GM12878 (cell line): Measurements from ENCODE around the gene PFKP. TPM values are rescaled to one million over a fixed set of nuclear protein-coding genes. Genes with fewer than 3 reads are reported as not detected.

Experiments used
- ATAC-seq: fragments of 200-7000 bp; cut with Tn5 transposase; 3 replicates; pipeline ENCODE4 v1.9.1; 2020; ENCODE audit warnings: mild to moderate bottlenecking, moderate library complexity
- BruUV-seq: library from RNA; stranded (reverse); fragments of 400-500 nt; replicated peaks from 2 replicates; lab custom pipeline; 2021; lab: Mats Ljungman, UMichigan
- CTCF ChIA-PET: fragments of 300-600 bp; sonication (Branson Sonifier 250); formaldehyde crosslinking; extraction: SDS; loops from one replicate; lab custom pipeline; 2021; ENCODE audit warnings: inconsistent platforms; lab: Yijun Ruan, JAX
- POLR2A ChIA-PET: fragments of 350-600 bp; formaldehyde crosslinking; extraction: SDS; loops from one replicate; lab custom pipeline; 2021; ENCODE audit warnings: inconsistent platforms; lab: Charles Lee
- RAD21 ChIA-PET: fragments of 300-600 bp; sonication (Branson Sonifier 250); formaldehyde crosslinking; loops from one replicate; lab custom pipeline; 2023; ENCODE audit warnings: antibody characterized with exemption; ENCODE audit not compliant: unreplicated experiment; lab: Charles Lee
- SMC1A ChIA-PET: fragments of 300-600 bp; sonication (Branson Sonifier 250); formaldehyde crosslinking; loops from one replicate; lab custom pipeline; 2023; ENCODE audit not compliant: unreplicated experiment, uncharacterized antibody; lab: Charles Lee
- DNase-seq: peaks from one replicate; pipeline ENCODE4 v3.0.0-alpha.2; 2011; ENCODE audit warnings: low read depth, low spot score
- FAIRE-seq: peaks from 3 replicates; lab custom pipeline; 2011; peaks lifted over from hg19 to GRCh38; lab: Jason Lieb, UNC
- H2AFZ ChIP-seq: 2 replicates; pipeline ENCODE4 v1.6.0; 2011; ENCODE audit warnings: low read depth, low read length, control low read depth; ENCODE audit not compliant: control insufficient read depth
- H3K27ac ChIP-seq: 2 replicates; pipeline ENCODE4 v1.5.1; 2011; ENCODE audit warnings: control low read depth; ENCODE audit not compliant: control insufficient read depth, insufficient read depth
- H3K27me3 ChIP-seq, 2 experiments: replicated peaks in 1 of 2; 2 replicates each; pipeline versions ENCODE4 v1.6.0 to v1.6.1; 2011; ENCODE audit warnings: low read length in 1 of 2; ENCODE audit not compliant: control insufficient read depth in 2 of 2, insufficient read depth in 2 of 2
- H3K36me3 ChIP-seq, 2 experiments: 2 replicates each; pipeline ENCODE4 v1.5.1; 2011; ENCODE audit warnings: low read length in 1 of 2; ENCODE audit not compliant: control insufficient read depth in 2 of 2, insufficient read depth in 2 of 2
- H3K4me1 ChIP-seq: 2 replicates; pipeline ENCODE4 v1.6.1; 2011; ENCODE audit warnings: mild to moderate bottlenecking, low read length, moderate library complexity, mixed read lengths; ENCODE audit not compliant: control insufficient read depth, insufficient read depth
- H3K4me2 ChIP-seq: 2 replicates; pipeline ENCODE4 v1.6.0; 2011; ENCODE audit warnings: control low read depth; ENCODE audit not compliant: control insufficient read depth, insufficient read depth
- H3K4me3 ChIP-seq: fragments of 200-600 bp; sonication (generic); 2 replicates; pipeline ENCODE4 v1.5.1; 2016
- H3K79me2 ChIP-seq: 2 replicates; pipeline ENCODE4 v1.6.0; 2011; ENCODE audit warnings: low read length; ENCODE audit not compliant: control insufficient read depth, insufficient read depth
- H3K9ac ChIP-seq: 2 replicates; pipeline ENCODE4 v1.8.0; 2011; ENCODE audit warnings: low read length, control low read depth, mixed read lengths; ENCODE audit not compliant: control insufficient read depth, insufficient read depth
- H3K9me3 ChIP-seq: replicated peaks from 3 replicates; pipeline ENCODE4 v1.5.1; 2011; ENCODE audit warnings: mild to moderate bottlenecking, low read length; ENCODE audit not compliant: control insufficient read depth, insufficient read depth
- H4K20me1 ChIP-seq: 2 replicates; pipeline ENCODE4 v1.6.0; 2011; ENCODE audit not compliant: control insufficient read depth, insufficient read depth
- CREB1 ChIP-seq: IDR thresholded peaks from 2 replicates; pipeline ENCODE4 v1.6.1; 2012; ENCODE audit warnings: low read depth, mild to moderate bottlenecking, inconsistent platforms
- JUND ChIP-seq: IDR thresholded peaks from 2 replicates; pipeline ENCODE4 v1.6.1; 2012; ENCODE audit warnings: low read depth, mild to moderate bottlenecking, low read length, improper control_type of control experiment, moderate library complexity
- NFIC ChIP-seq: IDR thresholded peaks from 2 replicates; pipeline ENCODE4 v1.6.1; 2012; ENCODE audit warnings: low read depth, mild to moderate bottlenecking, inconsistent platforms, low read length, moderate library complexity
- NRF1 ChIP-seq: conservative IDR thresholded peaks from 2 replicates; pipeline ENCODE4 v1.6.1; 2011; ENCODE audit warnings: mild to moderate bottlenecking, low read depth, low read length, improper control_type of control experiment
- SIX5 ChIP-seq: IDR thresholded peaks from 2 replicates; pipeline ENCODE4 v1.6.1; 2011; ENCODE audit warnings: mild to moderate bottlenecking, low read depth, low read length, moderate library complexity; ENCODE audit not compliant: severe bottlenecking
- STAT3 ChIP-seq: IDR thresholded peaks from 2 replicates; pipeline ENCODE4 v1.6.1; 2011; ENCODE audit warnings: low read depth, low read length, improper control_type of control experiment
- ZNF384 ChIP-seq: IDR thresholded peaks from 2 replicates; pipeline ENCODE4 v1.6.1; 2012; ENCODE audit warnings: low read depth, mild to moderate bottlenecking, low read length, improper control_type of control experiment, borderline replicate concordance
- whole genome bisulfite sequencing: methylation state at CpG from one replicate; pipeline ENCODE4 v1.1.6; 2016; ENCODE audit warnings: low lambda C conversion rate; ENCODE audit not compliant: insufficient replicate concordance, insufficient coverage; ENCODE audit errors: missing lambda C conversion rate; 5-methylcytosine and 5-hydroxymethylcytosine counted together
- in situ Hi-C: fragments of 300-500 bp; cut with MboI; formaldehyde crosslinking; loops from 9 replicates; pipeline ENCODE4 v1.14.3; 2018; ENCODE audit warnings: mixed read lengths
- intact Hi-C: fragments of 100-400 bp; cut with micrococcal nuclease; formaldehyde crosslinking; loops from one replicate; pipeline ENCODE4 v1.14.2; 2022; ENCODE audit not compliant: unreplicated experiment
- polyA plus RNA-seq, 11 experiments: library from polyadenylated mRNA; depleted of rRNA in 4 of 11; unstranded in 6 of 11; stranded (reverse) in 5 of 11; fragments of >200 nt; fragmentation: Nextera tagmentation in 4 of 11; fragmentation: Illumina TruSeq in 1 of 11; extraction: Ambion mirVana in 4 of 11; extraction: Trizol in 1 of 11; gene quantifications; 1 replicate in 1 of 11; 2 replicates in 10 of 11; pipeline versions ENCODE4 v1.2.1 to v1.2.3, GENCODE V29; 2011 to 2016; ENCODE audit warnings: inconsistent platforms in 2 of 11, missing spikeins in 2 of 11, low read depth in 1 of 11
- total RNA-seq, 4 experiments: library from RNA; depleted of rRNA in 3 of 4; stranded (reverse); fragments of >200 nt in 3 of 4; fragmentation: Illumina TruSeq in 1 of 4; extraction: Trizol in 1 of 4; gene quantifications; 2 replicates each; pipeline versions ENCODE4 v1.2.1 to v1.2.3, GENCODE V29; 2013 to 2021
- TF ChIP-seq, protein P1 (sequence below): fragments of 150-350 bp; IDR thresholded peaks from 2 replicates; pipeline ENCODE4 v1.6.1; 2016; ENCODE audit warnings: low read depth, low read length
- TF ChIP-seq, protein P2 (sequence below): fragments of 450-650 bp; IDR thresholded peaks from 2 replicates; pipeline ENCODE4 v1.6.1; 2016; ENCODE audit warnings: mild to moderate bottlenecking, moderate library complexity, borderline replicate concordance

Gene PFKP
- total and polyA plus RNA-seq, 10 of the 15 experiments (the other 5 are each of a cell fraction or from before 2014, with no cell fraction given), result 27.0 to 145 (median 95.7) TPM

- CTCF ChIA-PET, result no interaction called here
- Histone ChIP-seq H3K4me3 (no peak overlapping the region), H3K4me2 (no peak overlapping the region), H3K36me3 (peaks cover 44 to 49% of the 10 kb centered on the region in 2 experiments), H2AFZ (no peak overlapping the region), H3K9ac (no peak overlapping the region), H4K20me1 (no peaks in the 10 kb centered on the region), H3K79me2 (no peaks in the 10 kb centered on the region), H3K27ac (no peak overlapping the region), H3K27me3 (no peaks in the 10 kb centered on the region), H3K4me1 (no peaks in the 10 kb centered on the region), H3K9me3 (no peaks in the 10 kb centered on the region)
- intact Hi-C loops (no loop called here), in situ Hi-C loops (no loop called here)
- DNase-seq (no peak), ATAC-seq (no peak), FAIRE-seq (no peak)
- POLR2A ChIA-PET, result no interaction called here
- WGBS, result over 99% methylated on average over 21 of the region's 21 CpGs
- BruUV-seq, result no TSS peak
- no peak for TF ChIP-seq CREB1
- TF ChIP-seq STAT3, result no peak
- SMC1A ChIA-PET, result no interaction called here
- RAD21 ChIA-PET, result no interaction called here
Observed at GRCh38 chr10:3109196-3109595, 41.8 kb downstream of the PFKP start.

GRCh38 chr10:3109633-3110032 lies 42.3 kb downstream of the PFKP start:
- in situ Hi-C loops, result no loop called here
- H3K36me3 ChIP-seq, result peaks cover 43 to 45% of the 10 kb centered on the region in 2 experiments
- CTCF ChIA-PET, result no interaction called here
- POLR2A ChIA-PET, result no interaction called here
- BruUV-seq, result no TSS peak
- ATAC-seq (no peak), DNase-seq (no peak), FAIRE-seq (no peak)
- WGBS, result 95% methylated on average over 12 of the region's 12 CpGs
- H4K20me1 ChIP-seq, result no peaks in the 10 kb centered on the region
- intact Hi-C loops, result no loop called here
- no peaks in the 10 kb centered on the region for H3K79me2 ChIP-seq
- SMC1A ChIA-PET, result no interaction called here
- H3K4me3 ChIP-seq, result no peak overlapping the region
- RAD21 ChIA-PET, result no interaction called here
- H3K4me1 ChIP-seq, result no peaks in the 10 kb centered on the region
- H3K4me2 ChIP-seq, result no peak overlapping the region
- no peak overlapping the region for H3K27ac ChIP-seq
- H3K9ac ChIP-seq, result no peak overlapping the region
- H2AFZ ChIP-seq, result no peak overlapping the region
- H3K9me3 ChIP-seq, result no peaks in the 10 kb centered on the region
- no peaks in the 10 kb centered on the region for H3K27me3 ChIP-seq
- TF ChIP-seq ZNF384 (no peak), JUND (no peak), NRF1 (no peak), NFIC (no peak), SIX5 (no peak)
- TF ChIP-seq, protein P1, sequence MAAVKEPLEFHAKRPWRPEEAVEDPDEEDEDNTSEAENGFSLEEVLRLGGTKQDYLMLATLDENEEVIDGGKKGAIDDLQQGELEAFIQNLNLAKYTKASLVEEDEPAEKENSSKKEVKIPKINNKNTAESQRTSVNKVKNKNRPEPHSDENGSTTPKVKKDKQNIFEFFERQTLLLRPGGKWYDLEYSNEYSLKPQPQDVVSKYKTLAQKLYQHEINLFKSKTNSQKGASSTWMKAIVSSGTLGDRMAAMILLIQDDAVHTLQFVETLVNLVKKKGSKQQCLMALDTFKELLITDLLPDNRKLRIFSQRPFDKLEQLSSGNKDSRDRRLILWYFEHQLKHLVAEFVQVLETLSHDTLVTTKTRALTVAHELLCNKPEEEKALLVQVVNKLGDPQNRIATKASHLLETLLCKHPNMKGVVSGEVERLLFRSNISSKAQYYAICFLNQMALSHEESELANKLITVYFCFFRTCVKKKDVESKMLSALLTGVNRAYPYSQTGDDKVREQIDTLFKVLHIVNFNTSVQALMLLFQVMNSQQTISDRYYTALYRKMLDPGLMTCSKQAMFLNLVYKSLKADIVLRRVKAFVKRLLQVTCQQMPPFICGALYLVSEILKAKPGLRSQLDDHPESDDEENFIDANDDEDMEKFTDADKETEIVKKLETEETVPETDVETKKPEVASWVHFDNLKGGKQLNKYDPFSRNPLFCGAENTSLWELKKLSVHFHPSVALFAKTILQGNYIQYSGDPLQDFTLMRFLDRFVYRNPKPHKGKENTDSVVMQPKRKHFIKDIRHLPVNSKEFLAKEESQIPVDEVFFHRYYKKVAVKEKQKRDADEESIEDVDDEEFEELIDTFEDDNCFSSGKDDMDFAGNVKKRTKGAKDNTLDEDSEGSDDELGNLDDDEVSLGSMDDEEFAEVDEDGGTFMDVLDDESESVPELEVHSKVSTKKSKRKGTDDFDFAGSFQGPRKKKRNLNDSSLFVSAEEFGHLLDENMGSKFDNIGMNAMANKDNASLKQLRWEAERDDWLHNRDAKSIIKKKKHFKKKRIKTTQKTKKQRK, result no peak
- TF ChIP-seq, protein P2, sequence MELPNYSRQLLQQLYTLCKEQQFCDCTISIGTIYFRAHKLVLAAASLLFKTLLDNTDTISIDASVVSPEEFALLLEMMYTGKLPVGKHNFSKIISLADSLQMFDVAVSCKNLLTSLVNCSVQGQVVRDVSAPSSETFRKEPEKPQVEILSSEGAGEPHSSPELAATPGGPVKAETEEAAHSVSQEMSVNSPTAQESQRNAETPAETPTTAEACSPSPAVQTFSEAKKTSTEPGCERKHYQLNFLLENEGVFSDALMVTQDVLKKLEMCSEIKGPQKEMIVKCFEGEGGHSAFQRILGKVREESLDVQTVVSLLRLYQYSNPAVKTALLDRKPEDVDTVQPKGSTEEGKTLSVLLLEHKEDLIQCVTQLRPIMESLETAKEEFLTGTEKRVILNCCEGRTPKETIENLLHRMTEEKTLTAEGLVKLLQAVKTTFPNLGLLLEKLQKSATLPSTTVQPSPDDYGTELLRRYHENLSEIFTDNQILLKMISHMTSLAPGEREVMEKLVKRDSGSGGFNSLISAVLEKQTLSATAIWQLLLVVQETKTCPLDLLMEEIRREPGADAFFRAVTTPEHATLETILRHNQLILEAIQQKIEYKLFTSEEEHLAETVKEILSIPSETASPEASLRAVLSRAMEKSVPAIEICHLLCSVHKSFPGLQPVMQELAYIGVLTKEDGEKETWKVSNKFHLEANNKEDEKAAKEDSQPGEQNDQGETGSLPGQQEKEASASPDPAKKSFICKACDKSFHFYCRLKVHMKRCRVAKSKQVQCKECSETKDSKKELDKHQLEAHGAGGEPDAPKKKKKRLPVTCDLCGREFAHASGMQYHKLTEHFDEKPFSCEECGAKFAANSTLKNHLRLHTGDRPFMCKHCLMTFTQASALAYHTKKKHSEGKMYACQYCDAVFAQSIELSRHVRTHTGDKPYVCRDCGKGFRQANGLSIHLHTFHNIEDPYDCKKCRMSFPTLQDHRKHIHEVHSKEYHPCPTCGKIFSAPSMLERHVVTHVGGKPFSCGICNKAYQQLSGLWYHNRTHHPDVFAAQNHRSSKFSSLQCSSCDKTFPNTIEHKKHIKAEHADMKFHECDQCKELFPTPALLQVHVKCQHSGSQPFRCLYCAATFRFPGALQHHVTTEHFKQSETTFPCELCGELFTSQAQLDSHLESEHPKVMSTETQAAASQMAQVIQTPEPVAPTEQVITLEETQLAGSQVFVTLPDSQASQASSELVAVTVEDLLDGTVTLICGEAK, result no peak
